CD14-positive monocyte (primary cell): Measurements from ENCODE around the gene MARCHF9. TPM values are rescaled to one million over a fixed set of nuclear protein-coding genes. Genes with fewer than 3 reads are reported as not detected.

ENCODE experiments used
- DNase-seq, 3 donors: peaks; one replicate each; pipeline ENCODE4 v3.0.0-alpha.2; 2011 to 2022
- H2AFZ ChIP-seq: 2 replicates; pipeline ENCODE4 v1.6.0; 2012; ENCODE audit warnings: mild to moderate bottlenecking, low read depth, low read length, inconsistent platforms; ENCODE audit not compliant: insufficient read depth, poor library complexity, severe bottlenecking
- H3K27ac ChIP-seq, 2 donors: 1 replicate in 1 of 2; 2 replicates in 1 of 2; pipeline ENCODE4 v1.5.1; 2012 to 2013; ENCODE audit warnings: low read length in 2 of 2, control low read depth in 1 of 2, inconsistent platforms in 1 of 2, low read depth in 1 of 2, mild to moderate bottlenecking in 1 of 2
- H3K27me3 ChIP-seq, 2 donors: one replicate each; pipeline versions ENCODE4 v1.6.0 to v1.6.1; 2011 to 2013; ENCODE audit warnings: low read length in 2 of 2; ENCODE audit not compliant: control insufficient read depth in 2 of 2, insufficient read depth in 2 of 2
- H3K36me3 ChIP-seq, 2 donors: replicated peaks in 1 of 2; 1 replicate in 1 of 2; 2 replicates in 1 of 2; pipeline versions ENCODE4 v1.5.1 to v1.6.1; 2012 to 2013; ENCODE audit warnings: low read length in 2 of 2, control low read depth in 1 of 2, inconsistent platforms in 1 of 2, mild to moderate bottlenecking in 1 of 2; ENCODE audit not compliant: insufficient read depth in 2 of 2, control insufficient read depth in 1 of 2
- H3K4me1 ChIP-seq, 2 donors: 1 replicate in 1 of 2; 2 replicates in 1 of 2; pipeline versions ENCODE4 v1.5.1 to v1.6.1; 2012 to 2013; ENCODE audit warnings: low read length in 2 of 2, control low read depth in 1 of 2, inconsistent platforms in 1 of 2, mild to moderate bottlenecking in 1 of 2, moderate library complexity in 1 of 2; ENCODE audit not compliant: insufficient read depth in 2 of 2, control insufficient read depth in 1 of 2
- H3K4me2 ChIP-seq: replicated peaks from 2 replicates; pipeline ENCODE3; 2012; ENCODE audit warnings: low read length, moderate library complexity, mild to moderate bottlenecking; ENCODE audit not compliant: poor library complexity, severe bottlenecking; ENCODE audit errors: extremely low read depth
- H3K4me3 ChIP-seq, 3 experiments: fragments of 200-600 bp in 1 of 3; sonication (generic) in 1 of 3; replicated peaks in 1 of 3; 1 replicate in 2 of 3; 2 replicates in 1 of 3; pipeline ENCODE4 v1.5.1; 2011 to 2013; ENCODE audit warnings: low read length in 3 of 3, mild to moderate bottlenecking in 3 of 3, control low read depth in 2 of 3, low read depth in 2 of 3, inconsistent platforms in 1 of 3, moderate library complexity in 1 of 3
- H3K79me2 ChIP-seq: 2 replicates; pipeline ENCODE4 v1.6.0; 2012; ENCODE audit warnings: mild to moderate bottlenecking, control low read depth, inconsistent platforms, low read length, moderate library complexity; ENCODE audit not compliant: insufficient read depth
- H3K9ac ChIP-seq: 2 replicates; pipeline ENCODE4 v1.6.0; 2017; ENCODE audit warnings: low read length, mild to moderate bottlenecking; ENCODE audit not compliant: insufficient read depth, poor library complexity, severe bottlenecking
- H3K9me3 ChIP-seq, 2 donors: replicated peaks in 1 of 2; 1 replicate in 1 of 2; 2 replicates in 1 of 2; pipeline versions ENCODE4 v1.5.1 to v1.6.1; 2012 to 2013; ENCODE audit warnings: low read length in 2 of 2, control low read depth in 1 of 2; ENCODE audit not compliant: control insufficient read depth in 1 of 2, insufficient read depth in 1 of 2
- H4K20me1 ChIP-seq: 2 replicates; pipeline ENCODE4 v1.6.0; 2012; ENCODE audit warnings: mild to moderate bottlenecking, low read length, control low read depth, moderate library complexity; ENCODE audit not compliant: insufficient read depth
- H3K27ac Mint-ChIP-seq, 7 donors: one replicate each; pipeline ENCODE4 v1.8.0; 2020; ENCODE audit warnings: mild to moderate bottlenecking in 7 of 7, mixed read lengths in 7 of 7, moderate library complexity in 6 of 7, inconsistent platforms in 2 of 7
- H3K27me3 Mint-ChIP-seq, 3 donors: one replicate each; pipeline ENCODE4 v1.8.0; 2021 to 2022; ENCODE audit warnings: low read depth in 3 of 3, mild to moderate bottlenecking in 3 of 3, mixed read lengths in 3 of 3, moderate library complexity in 3 of 3, inconsistent platforms in 1 of 3
- H3K36me3 Mint-ChIP-seq, 2 donors: one replicate each; pipeline ENCODE4 v1.8.0; 2020; ENCODE audit warnings: mixed read lengths in 2 of 2, inconsistent platforms in 1 of 2, mild to moderate bottlenecking in 1 of 2
- H3K4me1 Mint-ChIP-seq: one replicate; pipeline ENCODE4 v1.8.0; 2020; ENCODE audit warnings: mild to moderate bottlenecking, mixed read lengths
- H3K4me3 Mint-ChIP-seq, 2 donors: one replicate each; pipeline ENCODE4 v1.8.0; 2020; ENCODE audit warnings: mild to moderate bottlenecking in 2 of 2, mixed read lengths in 2 of 2, moderate library complexity in 1 of 2
- H3K9me3 Mint-ChIP-seq, 7 donors: one replicate each; pipeline ENCODE4 v1.8.0; 2020 to 2022; ENCODE audit warnings: mixed read lengths in 7 of 7, mild to moderate bottlenecking in 6 of 7, moderate library complexity in 6 of 7, inconsistent platforms in 2 of 7
- CTCF ChIP-seq: fragments of 200-600 bp; IDR thresholded peaks from one replicate; pipeline ENCODE4 v1.8.0; 2022; ENCODE audit warnings: antibody characterized with exemption, mild to moderate bottlenecking
- WGBS: methylation state at CpG from one replicate; pipeline ENCODE4 v1.1.5; 2013; ENCODE audit warnings: missing lambda C conversion rate; ENCODE audit not compliant: insufficient coverage; 5-methylcytosine and 5-hydroxymethylcytosine counted together
- intact Hi-C, 2 donors: fragments of 100-400 bp; cut with micrococcal nuclease; formaldehyde crosslinking; loops; one replicate each; pipeline versions ENCODE4 v1.15.0 to v1.15.1; 2023
- polyA plus RNA-seq, 3 donors: library from polyadenylated mRNA; depleted of rRNA in 1 of 3; unstranded in 2 of 3; stranded (reverse) in 1 of 3; fragments of 300-500 nt in 2 of 3; fragments of >200 nt in 1 of 3; fragmentation: Illumina TruSeq in 2 of 3; gene quantifications; 1 replicate in 2 of 3; 2 replicates in 1 of 3; pipeline ENCODE4 v1.2.3, GENCODE V29; 2012 to 2021

MARCHF9 gene
- polyA plus RNA-seq, 3 donors, result 0.14 to 9.5 (median 0.23) TPM

- peak overlapping the region in 2 of 7 donors; percentile 19 to 25 for H3K27ac Mint-ChIP-seq
- peaks cover 38 to 43% of the 10 kb centered on the region in 2 donors for H3K36me3 Mint-ChIP-seq
- Histone ChIP-seq H3K4me3 (no peak overlapping the region), H3K9me3 (no peaks in the 10 kb centered on the region), H3K9ac (no peak overlapping the region), H3K4me2 (no peak overlapping the region), H3K27ac (no peak overlapping the region), H3K27me3 (no peaks in the 10 kb centered on the region), H3K4me1 (peaks cover 18 to 22% of the 10 kb centered on the region in 2 donors), H3K79me2 (peaks cover 26% of the 10 kb centered on the region), H2AFZ (no peak overlapping the region), H3K36me3 (peaks cover 31 to 42% of the 10 kb centered on the region in 2 donors), H4K20me1 (no peaks in the 10 kb centered on the region)
- H3K9me3 Mint-ChIP-seq, result no peaks in the 10 kb centered on the region
- no peak for DNase-seq
- no peaks in the 10 kb centered on the region for H3K27me3 Mint-ChIP-seq
- H3K4me3 Mint-ChIP-seq, result no peak overlapping the region
- WGBS, result 96% methylated on average over 29 of the region's 31 CpGs
- no peak for TF ChIP-seq CTCF
- intact Hi-C loops, result no loop called here
- H3K4me1 Mint-ChIP-seq, result peaks cover 27% of the 10 kb centered on the region
Observed at GRCh38 chr12:57736741-57737466, 18.0 kb upstream of the MARCHF9 start.

GRCh38 chr12:57737467-57738460 lies 17.1 kb upstream of the MARCHF9 start:
- H3K36me3 ChIP-seq, result peaks cover 23 to 33% of the 10 kb centered on the region in 2 donors
- no peak for TF ChIP-seq CTCF
- no peak overlapping the region for H3K4me3 ChIP-seq
- peaks cover 29 to 35% of the 10 kb centered on the region in 2 donors for H3K36me3 Mint-ChIP-seq
- peaks cover 34% of the 10 kb centered on the region for H3K4me1 Mint-ChIP-seq
- no peaks in the 10 kb centered on the region for H3K9me3 Mint-ChIP-seq
- H3K9ac ChIP-seq, result no peak overlapping the region
- no peak overlapping the region for H3K27ac Mint-ChIP-seq
- peaks cover 26% of the 10 kb centered on the region for H3K79me2 ChIP-seq
- H3K27me3 ChIP-seq, result no peaks in the 10 kb centered on the region
- intact Hi-C loops, result no loop called here
- no peak overlapping the region for H3K27ac ChIP-seq
- H3K9me3 ChIP-seq, result no peaks in the 10 kb centered on the region
- 94% methylated on average over 62 of the region's 110 CpGs for WGBS
- DNase-seq, result no peak
- H3K4me3 Mint-ChIP-seq, result no peak overlapping the region
- H4K20me1 ChIP-seq, result no peaks in the 10 kb centered on the region
- H2AFZ ChIP-seq, result no peak overlapping the region
- H3K4me1 ChIP-seq, result peaks cover 25 to 29% of the 10 kb centered on the region in 2 donors
- H3K27me3 Mint-ChIP-seq, result no peaks in the 10 kb centered on the region
- no peak overlapping the region for H3K4me2 ChIP-seq
